ENCODE results near the gene TBL3. TPM values are rescaled to one million over a fixed set of nuclear protein-coding genes. Genes with fewer than 3 reads are reported as not detected.
"Not testable (repeated sequence)": the region's sequence is repeated elsewhere in the genome, so short reads cannot be mapped to it uniquely, and the experiment has no call there.

TBL3 gene
- total RNA-seq, 1 experiment from 2014 or later, result 84.2 TPM

GRCh38 chr16:1961651-1962067 is 10.2 kb upstream of the TBL3 start:
- no peak for DNase-seq (ENCODE audit: low spot score)
- in situ Hi-C loops (cut with HindIII; ENCODE audit: low sequenced_read_pairs), result loop anchor here (10.0 kb wide), 1 partner anchor 107 kb away; no protein-coding TSS in a partner anchor

- not testable (repeated sequence) for DNase-seq (ENCODE audit: low spot score)
- in situ Hi-C loops (cut with HindIII; ENCODE audit: low sequenced_read_pairs), result loop anchor here (10.0 kb wide), 1 partner anchor 108 kb away; no protein-coding TSS in a partner anchor
Measured at GRCh38 chr16:1962161-1963153, 9.4 kb upstream of the TBL3 start.

- in situ Hi-C loops (cut with HindIII; ENCODE audit: low sequenced_read_pairs), result loop anchor here (10.0 kb wide), 1 partner anchor 109 kb away; no protein-coding TSS in a partner anchor
Measured at GRCh38 chr16:1963806-1964505, 7.9 kb upstream of the TBL3 start.

GRCh38 chr16:1964506-1965395 is 7.1 kb upstream of the TBL3 start, which contains the start of gene RPS2:
Gene RPS2 (minus strand): TSS chr16:1964826. CDS start chr16:1964625, 201 bp downstream.
- in situ Hi-C loops (cut with HindIII; ENCODE audit: low sequenced_read_pairs), result loop anchor here (10.0 kb wide), 1 partner anchor 110 kb away; no protein-coding TSS in a partner anchor
- peak; percentile 99 for DNase-seq (ENCODE audit: low spot score)

More at GRCh38 chr16:1963806-1964505, 7.9 kb upstream of the TBL3 start:
- peak; percentile 66 for DNase-seq (ENCODE audit: low spot score)

GRCh38 chr16:1965396-1966001 is 6.4 kb upstream of the TBL3 start:
- in situ Hi-C loops (cut with HindIII; ENCODE audit: low sequenced_read_pairs), result loop anchor here (10.0 kb wide), 1 partner anchor 111 kb away; no protein-coding TSS in a partner anchor
- no peak for DNase-seq (ENCODE audit: low spot score)

- no peak for DNase-seq (ENCODE audit: low spot score)
- in situ Hi-C loops (cut with HindIII; ENCODE audit: low sequenced_read_pairs), result loop anchor here (10.0 kb wide), 1 partner anchor 112 kb away; no protein-coding TSS in a partner anchor
Measured at GRCh38 chr16:1966460-1966859, 5.4 kb upstream of the TBL3 start, which contains the start of gene RNF151. Gene RNF151 (plus strand): TSS chr16:1966856. CDS start chr16:1966882, 26 bp downstream.

- in situ Hi-C loops (cut with HindIII; ENCODE audit: low sequenced_read_pairs), result loop anchor here (10.0 kb wide), 1 partner anchor 114 kb away; no protein-coding TSS in a partner anchor
- DNase-seq (ENCODE audit: low spot score), result no peak
Measured at GRCh38 chr16:1968146-1968953, 3.5 kb upstream of the TBL3 start.

GRCh38 chr16:1972490-1972877 is 631 bp downstream of the TBL3 start:
- DNase-seq (ENCODE audit: low spot score), result no peak
- in situ Hi-C loops (cut with HindIII; ENCODE audit: low sequenced_read_pairs), result no loop called here

GRCh38 chr16:1973461-1974156 is 1.8 kb downstream of the TBL3 start:
- in situ Hi-C loops (cut with HindIII; ENCODE audit: low sequenced_read_pairs), result no loop called here

GRCh38 chr16:1974157-1975070 is 2.6 kb downstream of the TBL3 start:
- in situ Hi-C loops (cut with HindIII; ENCODE audit: low sequenced_read_pairs), result no loop called here
- no peak for DNase-seq (ENCODE audit: low spot score)

More at GRCh38 chr16:1973461-1974156, 1.8 kb downstream of the TBL3 start:
- no peak for DNase-seq (ENCODE audit: low spot score)

- no peak for DNase-seq (ENCODE audit: low spot score)
- in situ Hi-C loops (cut with HindIII; ENCODE audit: low sequenced_read_pairs), result no loop called here
Measured at GRCh38 chr16:1975432-1976215, 3.8 kb downstream of the TBL3 start.

- no peak for DNase-seq (ENCODE audit: low spot score)
- in situ Hi-C loops (cut with HindIII; ENCODE audit: low sequenced_read_pairs), result no loop called here
Measured at GRCh38 chr16:1976216-1976520, 4.3 kb downstream of the TBL3 start.

GRCh38 chr16:1976951-1977874 is 5.4 kb downstream of the TBL3 start:
- no peak for DNase-seq (ENCODE audit: low spot score)
- in situ Hi-C loops (cut with HindIII; ENCODE audit: low sequenced_read_pairs), result no loop called here

GRCh38 chr16:1977875-1978268 is 6.0 kb downstream of the TBL3 start:
- in situ Hi-C loops (cut with HindIII; ENCODE audit: low sequenced_read_pairs), result no loop called here

More at GRCh38 chr16:1977875-1978268, 6.0 kb downstream of the TBL3 start:
- DNase-seq (ENCODE audit: low spot score), result no peak
